ENCODE results near the gene POU2F1. TPM values are rescaled to one million over a fixed set of nuclear protein-coding genes. Genes with fewer than 3 reads are reported as not detected.

The POU2F1 gene
- total RNA-seq, 1 donor from 2014 or later, result 68.0 TPM

- Mint-ChIP-seq H3K36me3 (peaks cover 7% of the 10 kb centered on the region), H3K27me3 (ENCODE audit: insufficient read depth, low read depth) (peaks cover 2% of the 10 kb centered on the region), H3K4me1 (no peaks in the 10 kb centered on the region), H3K27ac (no peak overlapping the region), H3K9me3 (peaks cover 8% of the 10 kb centered on the region), H3K4me3 (no peak overlapping the region)
- Histone ChIP-seq H3K9ac (no peak overlapping the region), H3K27me3 (no peaks in the 10 kb centered on the region), H4K20me1 (ENCODE audit: low read depth) (no peaks in the 10 kb centered on the region), H3K36me3 (no peaks in the 10 kb centered on the region), H3K4me2 (no peak overlapping the region), H3K4me1 (no peaks in the 10 kb centered on the region), H2AFZ (replicated peaks) (no peak overlapping the region), H3K9me3 (ENCODE audit: low read depth) (no peaks in the 10 kb centered on the region), H3F3A (ENCODE audit: low read depth) (no peaks in the 10 kb centered on the region), H3K4me3 (no peak overlapping the region), H3K79me2 (ENCODE audit: low read depth) (no peaks in the 10 kb centered on the region), H3K27ac (no peak overlapping the region)
- no peak for TF ChIP-seq CTCF (IDR thresholded peaks at IDR 0.05)
- no peak for TF ChIP-seq EZH2phosphoT487 (IDR thresholded peaks at IDR 0.05)
- no peak for TF ChIP-seq EZH2 (IDR thresholded peaks at IDR 0.05)
- no peak for DNase-seq (ENCODE audit: low spot score)
Measured at GRCh38 chr1:167186771-167187170, 33.9 kb upstream of the POU2F1 start.

GRCh38 chr1:167190747-167191237 is 29.9 kb upstream of the POU2F1 start:
- no peaks in the 10 kb centered on the region for H3K79me2 ChIP-seq (ENCODE audit: low read depth)
- H3K9me3 ChIP-seq (ENCODE audit: low read depth), result no peaks in the 10 kb centered on the region
- H3K4me1 Mint-ChIP-seq, result peaks cover 2% of the 10 kb centered on the region
- no peaks in the 10 kb centered on the region for H3K27me3 ChIP-seq
- H2AFZ ChIP-seq (replicated peaks), result peak overlapping the region; percentile 63
- no peak overlapping the region for H3K4me2 ChIP-seq
- no peak overlapping the region for H3K9ac ChIP-seq
- no peak overlapping the region for H3K27ac ChIP-seq
- no peak for TF ChIP-seq CTCF (IDR thresholded peaks at IDR 0.05)
- no peak for TF ChIP-seq EZH2 (IDR thresholded peaks at IDR 0.05)
- TF ChIP-seq EZH2phosphoT487 (IDR thresholded peaks at IDR 0.05), result no peak
- no peaks in the 10 kb centered on the region for H3K36me3 ChIP-seq
- peaks cover 5% of the 10 kb centered on the region for H3K27me3 Mint-ChIP-seq (ENCODE audit: insufficient read depth, low read depth)
- H3F3A ChIP-seq (ENCODE audit: low read depth), result no peaks in the 10 kb centered on the region
- H3K27ac Mint-ChIP-seq, result no peak overlapping the region
- no peak overlapping the region for H3K4me3 Mint-ChIP-seq
- no peak overlapping the region for H3K4me3 ChIP-seq
- peaks cover under 1% of the 10 kb centered on the region for H3K4me1 ChIP-seq
- peaks cover 16% of the 10 kb centered on the region for H3K9me3 Mint-ChIP-seq
- no peaks in the 10 kb centered on the region for H4K20me1 ChIP-seq (ENCODE audit: low read depth)
- DNase-seq (ENCODE audit: low spot score), result no peak
- H3K36me3 Mint-ChIP-seq, result peaks cover 9% of the 10 kb centered on the region

GRCh38 chr1:167191958-167192357 is 28.7 kb upstream of the POU2F1 start:
- Histone ChIP-seq H3K4me3 (no peak overlapping the region), H3F3A (ENCODE audit: low read depth) (no peaks in the 10 kb centered on the region), H4K20me1 (ENCODE audit: low read depth) (no peaks in the 10 kb centered on the region), H3K36me3 (no peaks in the 10 kb centered on the region), H3K4me2 (no peak overlapping the region), H3K4me1 (peaks cover 8% of the 10 kb centered on the region), H2AFZ (replicated peaks) (no peak overlapping the region), H3K27ac (no peak overlapping the region), H3K27me3 (no peaks in the 10 kb centered on the region), H3K9me3 (ENCODE audit: low read depth) (no peaks in the 10 kb centered on the region), H3K79me2 (ENCODE audit: low read depth) (no peaks in the 10 kb centered on the region), H3K9ac (no peak overlapping the region)
- H3K4me3 Mint-ChIP-seq, result no peak overlapping the region
- H3K36me3 Mint-ChIP-seq, result peaks cover 6% of the 10 kb centered on the region
- peaks cover 14% of the 10 kb centered on the region for H3K9me3 Mint-ChIP-seq
- peaks cover 5% of the 10 kb centered on the region for H3K27me3 Mint-ChIP-seq (ENCODE audit: insufficient read depth, low read depth)
- TF ChIP-seq EZH2 (IDR thresholded peaks at IDR 0.05), result no peak
- no peak for TF ChIP-seq CTCF (IDR thresholded peaks at IDR 0.05)
- TF ChIP-seq EZH2phosphoT487 (IDR thresholded peaks at IDR 0.05), result no peak
- no peak for DNase-seq (ENCODE audit: low spot score)
- H3K27ac Mint-ChIP-seq, result no peak overlapping the region
- peaks cover 14% of the 10 kb centered on the region for H3K4me1 Mint-ChIP-seq

Measured in neural progenitor cell (in vitro differentiated cells).